Right cardiac atrium (tissue), 5 donors: Measurements from ENCODE around the gene UBE2D4. TPM values are rescaled to one million over a fixed set of nuclear protein-coding genes. Genes with fewer than 3 reads are reported as not detected.
A peak's percentile ranks its signal among the peaks of the same experiment; 100 is the strongest.

Source experiments
- ATAC-seq, 2 donors: fragments of 200-7000 bp; cut with Tn5 transposase; one replicate each; pipeline versions ENCODE4 v1.8.0 to v1.9.1; 2020; ENCODE audit warnings: moderate library complexity in 2 of 2, mild to moderate bottlenecking in 1 of 2
- DNase-seq, 3 donors: peaks; one replicate each; pipeline ENCODE4 v3.0.0-alpha.2; 2020
- H3K27ac ChIP-seq: one replicate; pipeline ENCODE4 v1.5.1; 2013; ENCODE audit warnings: mild to moderate bottlenecking, low read length, control low read depth, moderate library complexity
- H3K27me3 ChIP-seq: one replicate; pipeline ENCODE4 v1.6.1; 2013; ENCODE audit not compliant: control insufficient read depth, insufficient read depth
- H3K4me1 ChIP-seq: one replicate; pipeline ENCODE4 v1.6.1; 2013; ENCODE audit warnings: low read length; ENCODE audit not compliant: control insufficient read depth, insufficient read depth
- H3K4me3 ChIP-seq: one replicate; pipeline ENCODE4 v1.5.1; 2013; ENCODE audit warnings: low read length, control low read depth
- H3K9me3 ChIP-seq: one replicate; pipeline ENCODE4 v1.6.1; 2013; ENCODE audit warnings: low read length; ENCODE audit not compliant: control insufficient read depth
- WGBS: extraction: QIAGEN DNeasy Blood & Tissue Kit; methylation state at CpG from one replicate; pipeline ENCODE4 v1.1.7; 2013; 5-methylcytosine and 5-hydroxymethylcytosine counted together
- intact Hi-C, 4 donors: fragments of 100-400 bp; cut with DNase I; formaldehyde crosslinking; loops; one replicate each; pipeline versions ENCODE4 v1.11.0 to v1.14.0; 2022 to 2023
- long read RNA-seq, 4 donors: library from polyadenylated mRNA; unstranded; transcript quantifications; one replicate each; pipeline ENCODE4 v2.0.0, GENCODE V29; 2020 to 2021
- polyA plus RNA-seq: library from polyadenylated mRNA; stranded (reverse); fragments of 200-250 nt; gene quantifications from one replicate; pipeline ENCODE4 v1.2.3, GENCODE V29; 2013
- total RNA-seq, 4 donors: library from RNA; stranded (reverse); fragmentation: NEBNext Ultra II Directional; extraction: Animal tissue kit (Norgen Biotek cat#: 25700); gene quantifications; one replicate each; pipeline ENCODE4 v1.2.1, GENCODE V29; 2021
- donor health status: healthy with polysubstance abuse.
- donor health status: DM: no; HTN: yes; CAD: no.
- donor health status: DM: no; HTN: no; CAD: no.
- donor health status: DM: no; HTN: yes; CAD: no; lungs with severe emphysema.
- donor health status: DM: yes; HTN: yes; CAD: no.

UBE2D4 gene
- total RNA-seq (10 to 100 TPM; 40.6 to 53.4 (median 44.4) TPM), polyA plus RNA-seq (48.7 TPM)
- long read RNA-seq, donor 1, transcript UBE2D4-207 (8 exons, 849 nt): minor isoform, 11 of 66 reads
- long read RNA-seq, donor 1, transcript UBE2D4-201 (7 exons, 3,974 nt): major isoform, 37 of 66 reads
- long read RNA-seq, donor 1, transcript UBE2D4-208 (5 exons, 789 nt): minor isoform, 6 of 66 reads
- long read RNA-seq, donor 1, partial matches to known transcripts: 2 of 66 reads
- long read RNA-seq, donor 1, other reads (novel, unspliced or antisense): 9 of 66 reads
- long read RNA-seq, donor 2, transcript UBE2D4-201 (7 exons, 3,974 nt): major isoform, 24 of 41 reads
- long read RNA-seq, donor 2, partial matches to known transcripts: 5 of 41 reads
- long read RNA-seq, donor 2, other reads (novel, unspliced or antisense): 5 of 41 reads
- long read RNA-seq, donor 3, transcript UBE2D4-207 (8 exons, 849 nt): minor isoform, 15 of 100 reads
- long read RNA-seq, donor 3, transcript UBE2D4-208 (5 exons, 789 nt): minor isoform, 9 of 100 reads
- long read RNA-seq, donor 3, transcript UBE2D4-201 (7 exons, 3,974 nt): major isoform, 47 of 100 reads
- long read RNA-seq, donor 3, partial matches to known transcripts: 10 of 100 reads
- long read RNA-seq, donor 3, other reads (novel, unspliced or antisense): 16 of 100 reads
- long read RNA-seq, donor 4, transcript UBE2D4-201 (7 exons, 3,974 nt): major isoform, 34 of 52 reads
- long read RNA-seq, donor 4, partial matches to known transcripts: 1 of 52 reads
- long read RNA-seq, donor 4, other reads (novel, unspliced or antisense): 7 of 52 reads

DNA sequence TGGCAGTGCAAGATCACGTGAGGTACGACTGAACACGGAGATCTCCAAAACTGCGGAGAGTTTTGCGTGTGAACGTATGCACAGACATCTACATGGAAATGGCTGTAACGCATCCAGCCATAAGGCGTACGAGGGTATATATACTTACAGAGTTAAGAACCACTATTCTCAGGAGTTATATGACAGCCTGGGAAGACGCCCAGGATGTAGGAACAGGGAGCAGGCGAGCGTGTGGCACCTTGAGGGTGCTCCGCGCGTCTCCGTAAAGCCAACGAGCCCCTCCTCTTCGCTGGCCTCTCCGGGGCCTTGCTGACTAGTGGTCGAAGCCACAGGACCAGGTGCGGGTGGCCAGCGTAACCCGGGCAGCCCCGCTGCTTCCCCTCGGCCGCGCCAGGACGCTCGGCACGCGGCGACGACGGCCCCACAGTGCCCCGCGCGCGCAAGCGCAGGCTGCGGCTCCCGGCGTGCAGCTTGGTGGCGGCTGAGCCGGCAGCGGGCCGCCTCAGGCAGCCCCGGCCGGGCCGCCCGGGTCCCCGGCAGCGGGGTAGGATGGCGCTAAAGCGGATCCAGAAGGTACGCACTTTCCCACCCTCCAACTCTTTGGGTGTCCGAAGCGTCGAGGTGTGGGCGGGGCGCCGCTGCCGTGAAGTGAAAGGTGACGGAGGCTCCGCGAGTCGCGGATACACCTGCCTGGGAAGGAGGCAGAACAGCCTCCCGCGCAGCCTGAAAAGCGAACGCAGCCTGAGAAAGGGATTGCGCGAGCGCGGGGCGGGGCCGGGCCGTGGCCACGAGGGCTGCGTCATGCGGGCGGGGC is at the start of gene UBE2D4:
UBE2D4 (plus strand) TSS at position 453 of the 814 bp plus-strand sequence; CDS start at position 550, 97 bp downstream.
- under 1% methylated on average over 82 of the region's 82 CpGs for WGBS
- H3K27ac ChIP-seq: peak within 1 kb of the TSS; percentile 88
- H3K4me1 ChIP-seq: no peaks in the 10 kb centered on the region
- H3K9me3 ChIP-seq: no peaks in the 10 kb centered on the region
- ATAC-seq (peak; percentile 97), DNase-seq (peak; percentile 88 to 95 (median 94))
- peak within 1 kb of the TSS; percentile 60 for H3K4me3 ChIP-seq
- no peaks in the 10 kb centered on the region for H3K27me3 ChIP-seq
- intact Hi-C loops: no loop called here

DNA sequence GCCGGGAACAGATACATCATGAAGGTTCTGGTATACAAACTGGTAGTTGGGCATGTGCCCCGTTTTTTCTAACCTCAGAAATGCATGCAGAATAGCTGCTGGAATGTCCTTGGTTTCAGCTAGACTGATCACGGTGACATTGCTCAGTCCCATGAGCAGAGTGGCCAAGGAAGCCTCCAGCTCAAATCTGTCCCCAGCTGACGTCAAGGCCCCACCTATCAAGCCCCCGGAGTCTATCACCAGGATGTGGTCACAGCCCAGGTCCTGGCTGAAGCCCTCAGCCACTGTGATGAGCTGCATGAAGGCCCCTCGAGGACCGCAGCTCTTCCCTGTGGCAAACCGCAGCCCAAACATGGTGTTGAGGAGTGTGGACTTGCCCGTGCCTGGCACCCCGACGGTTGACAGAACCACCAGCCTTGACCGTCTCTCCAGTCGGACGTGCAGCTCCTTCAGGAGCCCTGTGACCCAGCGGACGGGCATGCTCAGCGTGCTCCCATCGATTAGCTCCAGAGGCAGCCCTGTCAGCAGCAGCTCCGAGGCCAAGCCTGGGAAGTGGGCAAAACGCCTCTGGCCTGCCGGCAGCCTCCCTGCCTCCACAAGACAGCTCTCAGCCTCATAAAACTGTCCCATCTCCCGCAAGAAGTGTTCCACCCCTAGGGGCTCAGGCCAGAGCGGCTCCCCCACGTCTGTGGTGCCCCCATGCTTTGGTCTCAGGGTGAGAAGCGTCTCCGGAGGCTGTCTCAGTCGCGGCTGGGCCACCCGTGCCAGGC is 49.1 kb upstream of the UBE2D4 start:
- ATAC-seq (peak in 1 of 2 donors; percentile 1), DNase-seq (peak in 2 of 3 donors; percentile 43 to 61)
- intact Hi-C loops: no loop called here
- Histone ChIP-seq H3K9me3 (no peaks in the 10 kb centered on the region), H3K27ac (peak overlapping the region; percentile 48), H3K4me3 (no peak overlapping the region), H3K27me3 (no peaks in the 10 kb centered on the region), H3K4me1 (peaks cover 13% of the 10 kb centered on the region)
- WGBS: 89% methylated on average over 29 of the region's 29 CpGs

DNA sequence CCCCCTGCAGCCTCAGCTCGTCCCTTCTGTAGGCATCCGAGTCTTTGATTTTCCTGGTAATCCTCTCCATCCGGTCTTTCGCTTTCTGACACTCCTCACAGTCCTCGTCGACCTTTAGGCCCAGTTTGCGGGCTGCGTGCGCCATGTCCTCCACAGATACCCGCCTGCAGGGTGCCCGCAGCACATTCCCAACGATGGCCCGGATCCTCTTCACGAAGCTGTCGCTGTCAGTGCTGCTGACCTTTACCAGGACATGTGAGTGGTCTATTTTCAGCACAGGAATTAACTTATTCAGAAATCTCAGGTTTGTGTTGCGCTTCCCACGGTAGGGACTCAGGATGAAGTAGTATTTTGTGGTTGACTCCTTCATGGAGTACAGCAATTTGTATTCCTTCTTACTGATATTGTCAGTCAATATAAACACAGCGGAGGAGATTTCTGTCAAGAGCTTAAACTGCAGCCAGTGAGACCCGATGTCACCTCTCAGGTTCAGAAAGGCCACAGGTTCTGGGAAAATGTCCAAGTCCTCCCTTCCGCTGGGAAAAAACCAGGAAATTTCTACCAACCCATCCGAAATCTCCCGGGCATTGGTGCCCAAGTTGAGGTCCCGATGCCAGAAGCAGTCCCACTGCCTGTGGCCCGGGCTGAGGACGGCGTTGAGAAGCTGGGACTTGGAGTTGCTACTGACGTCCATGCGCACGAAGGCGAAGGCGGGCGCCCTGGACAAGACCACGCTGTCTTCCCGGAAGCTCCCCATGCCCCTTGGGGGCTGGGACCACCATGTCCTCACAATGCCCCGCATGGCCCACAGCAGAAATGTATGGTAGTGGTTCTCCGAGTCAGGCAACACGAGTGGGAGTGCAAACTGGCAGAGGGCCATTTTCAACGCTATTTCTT is 48.0 kb upstream of the UBE2D4 start:
- ATAC-seq: peak; percentile 30 to 39
- H3K4me3 ChIP-seq: no peak overlapping the region
- H3K4me1 ChIP-seq: peaks cover 9% of the 10 kb centered on the region
- intact Hi-C loops: no loop called here
- peak in 2 of 3 donors; percentile 72 to 74 for DNase-seq
- H3K27ac ChIP-seq: peak overlapping the region; percentile 48
- no peaks in the 10 kb centered on the region for H3K9me3 ChIP-seq
- 76% methylated on average over 38 of the region's 38 CpGs for WGBS
- H3K27me3 ChIP-seq: no peaks in the 10 kb centered on the region

DNA sequence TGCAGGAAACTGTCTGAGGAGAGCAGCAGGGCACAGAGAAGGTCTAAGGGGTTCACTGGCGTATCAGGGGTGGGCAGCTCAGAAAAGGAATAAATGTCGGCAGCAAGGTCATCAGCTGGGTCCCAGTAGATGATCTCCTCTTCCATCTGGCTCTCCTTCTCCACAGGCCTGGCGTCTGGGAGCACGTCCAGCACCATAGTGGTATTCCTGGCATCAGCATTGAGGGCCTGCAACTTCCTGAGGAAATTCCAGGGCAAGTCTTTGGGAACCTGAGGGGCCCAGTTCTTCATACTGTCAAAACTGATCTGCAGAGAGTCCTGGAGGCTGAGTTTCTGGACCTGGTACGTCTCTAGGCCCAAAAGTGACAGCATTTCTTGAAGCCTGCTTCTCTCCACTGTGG is 47.4 kb upstream of the UBE2D4 start:
- ATAC-seq (peak; percentile 21 to 45), DNase-seq (peak in 2 of 3 donors; percentile 56 to 61)
- Histone ChIP-seq H3K27me3 (no peaks in the 10 kb centered on the region), H3K4me1 (peaks cover 8% of the 10 kb centered on the region), H3K9me3 (no peaks in the 10 kb centered on the region), H3K27ac (peak overlapping the region; percentile 10), H3K4me3 (no peak overlapping the region)
- 53% methylated on average over 5 of the region's 5 CpGs for whole genome bisulfite sequencing
- intact Hi-C loops: no loop called here

DNA sequence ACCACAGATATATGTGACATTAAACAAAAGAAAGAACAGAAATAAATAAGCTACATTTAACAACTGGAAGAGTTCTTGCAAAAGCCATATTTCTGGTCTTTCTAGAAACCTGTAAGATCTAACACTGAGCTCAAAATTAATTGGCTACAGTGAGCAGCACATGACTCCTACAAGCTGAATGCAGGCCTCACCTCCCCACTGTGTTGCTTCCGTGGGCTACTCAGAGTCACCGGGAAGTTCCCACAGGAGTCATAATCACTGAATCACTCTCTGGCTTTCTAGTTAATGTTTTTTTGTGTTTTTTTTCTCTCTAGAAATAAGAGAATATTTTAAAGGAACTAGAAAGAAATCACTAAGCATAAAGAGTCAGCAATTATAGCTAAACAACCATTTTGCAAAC is 46.8 kb upstream of the UBE2D4 start:
- H3K9me3 ChIP-seq: no peaks in the 10 kb centered on the region
- H3K27me3 ChIP-seq: no peaks in the 10 kb centered on the region
- no peak overlapping the region for H3K4me3 ChIP-seq
- peaks cover 8% of the 10 kb centered on the region for H3K4me1 ChIP-seq
- 58% methylated on average over 2 of the region's 2 CpGs for WGBS
- no peak overlapping the region for H3K27ac ChIP-seq
- ATAC-seq (no peak), DNase-seq (no peak)
- intact Hi-C loops: no loop called here

DNA sequence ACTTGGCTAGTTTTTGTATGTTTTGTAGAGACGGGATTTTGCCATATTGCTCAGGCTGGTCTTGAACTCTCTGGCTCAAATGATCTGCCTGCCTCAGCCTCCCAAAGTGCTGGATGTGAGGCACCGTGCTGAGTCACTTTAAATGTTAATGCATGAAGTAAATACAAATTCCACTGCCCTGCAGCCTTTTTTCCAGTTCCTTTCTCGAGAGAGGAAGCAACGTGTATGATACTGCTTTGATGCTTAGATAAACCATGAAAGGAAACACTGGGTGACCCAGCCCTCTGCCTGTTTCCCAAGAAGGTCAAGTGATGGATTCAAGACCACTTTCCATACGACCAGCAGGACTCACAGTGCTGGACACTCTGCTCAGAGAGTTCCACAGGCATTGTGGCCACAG is 45.6 kb upstream of the UBE2D4 start:
- Histone ChIP-seq H3K27me3 (no peaks in the 10 kb centered on the region), H3K9me3 (no peaks in the 10 kb centered on the region), H3K4me1 (peaks cover 8% of the 10 kb centered on the region), H3K27ac (no peak overlapping the region), H3K4me3 (no peak overlapping the region)
- intact Hi-C loops: no loop called here
- ATAC-seq (peak in 1 of 2 donors; percentile 26), DNase-seq (no peak)
- 70% methylated on average over 5 of the region's 5 CpGs for WGBS

DNA sequence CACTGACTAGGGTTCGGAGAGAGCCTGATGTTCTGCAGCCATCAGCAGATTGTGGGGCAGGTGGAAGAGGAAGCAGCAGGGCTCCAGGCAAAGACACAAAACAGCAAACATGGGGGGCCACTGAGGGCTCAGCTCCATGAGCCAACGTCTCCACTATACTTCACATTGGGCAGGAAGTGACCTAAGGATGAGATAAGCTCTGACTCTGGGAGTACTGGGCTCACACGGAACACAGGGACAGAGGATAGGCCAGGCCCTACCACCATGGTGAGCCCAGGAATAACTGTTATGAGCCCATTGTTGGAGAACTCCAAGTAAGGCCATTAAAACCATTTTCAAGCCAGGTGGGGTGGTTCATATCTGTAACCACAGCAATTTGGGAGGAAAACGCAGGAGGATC is 42.0 kb upstream of the UBE2D4 start:
- no peak overlapping the region for H3K27ac ChIP-seq
- 75% methylated on average over 4 of the region's 4 CpGs for WGBS
- no peak overlapping the region for H3K4me3 ChIP-seq
- H3K9me3 ChIP-seq: no peaks in the 10 kb centered on the region
- DNase-seq (no peak), ATAC-seq (peak in 1 of 2 donors; percentile 46)
- peaks cover 5% of the 10 kb centered on the region for H3K4me1 ChIP-seq
- no peaks in the 10 kb centered on the region for H3K27me3 ChIP-seq
- intact Hi-C loops: no loop called here

DNA sequence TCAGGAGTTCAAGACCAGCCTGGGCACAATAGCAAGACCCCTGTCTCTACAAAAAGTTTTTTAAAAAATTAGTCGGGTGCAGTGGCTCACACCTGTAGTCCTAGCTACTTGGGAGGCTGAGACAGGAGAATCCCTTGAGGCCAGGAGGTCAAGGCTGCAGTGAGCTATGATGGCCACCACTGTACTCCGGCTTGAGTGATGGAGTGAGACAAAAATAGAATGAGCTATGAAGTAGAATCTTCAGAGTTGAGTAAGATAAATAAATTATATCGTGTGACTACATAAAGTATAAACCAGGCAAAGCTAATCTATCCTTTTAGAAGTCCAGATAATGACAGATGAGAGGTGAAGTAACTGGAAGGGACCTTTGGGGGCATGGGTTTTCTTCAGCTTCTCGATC is 41.6 kb upstream of the UBE2D4 start:
- no peak overlapping the region for H3K4me3 ChIP-seq
- no peaks in the 10 kb centered on the region for H3K9me3 ChIP-seq
- WGBS: 81% methylated on average over 4 of the region's 4 CpGs
- intact Hi-C loops: no loop called here
- no peaks in the 10 kb centered on the region for H3K27me3 ChIP-seq
- H3K4me1 ChIP-seq: peaks cover 7% of the 10 kb centered on the region
- H3K27ac ChIP-seq: no peak overlapping the region
- DNase-seq (no peak), ATAC-seq (no peak)

DNA sequence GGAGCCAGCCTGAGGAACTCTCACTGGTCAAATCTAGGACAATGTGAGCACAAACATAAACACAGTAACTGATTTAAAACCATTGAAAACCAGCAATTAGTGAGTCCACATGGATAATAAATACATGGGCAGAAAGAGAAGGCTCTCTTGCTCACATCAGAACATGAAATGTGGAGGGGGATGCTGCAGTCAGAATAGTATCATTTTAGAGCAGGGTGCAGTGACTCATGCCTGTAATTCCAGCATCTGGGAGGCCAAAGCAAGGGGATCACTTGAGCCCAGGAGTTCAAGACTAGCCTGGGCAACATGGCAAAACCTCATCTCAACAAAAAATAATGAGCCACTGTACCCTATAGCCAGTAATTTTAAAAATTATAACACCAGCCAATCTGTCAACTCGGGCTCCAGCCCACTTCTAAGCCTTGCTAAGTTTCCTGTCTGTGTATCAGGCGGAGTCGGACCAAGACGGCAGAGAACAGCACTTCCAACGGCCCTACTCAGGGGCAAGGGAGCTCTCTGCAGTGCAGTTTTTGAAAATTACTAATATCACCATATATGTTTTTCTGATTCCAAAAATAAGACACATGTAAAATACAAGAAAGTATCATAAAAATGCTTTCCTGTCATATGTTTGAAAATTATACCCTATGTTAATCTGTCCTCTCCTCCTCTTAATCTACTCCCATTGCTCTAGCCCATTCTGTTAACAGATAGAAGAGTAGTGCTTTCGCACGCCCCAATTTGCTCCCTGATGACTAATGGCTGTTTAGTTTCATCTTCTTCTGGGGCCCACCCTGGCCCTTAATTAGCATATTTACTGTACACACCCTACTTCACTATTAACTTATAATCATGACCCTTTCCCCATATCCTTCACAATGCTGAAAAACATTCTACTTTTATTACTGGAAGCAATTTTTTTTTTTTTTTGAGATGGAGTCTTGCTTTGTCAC is 37.0 kb upstream of the UBE2D4 start:
- Histone ChIP-seq H3K4me3 (no peak overlapping the region), H3K4me1 (peaks cover 9% of the 10 kb centered on the region), H3K27ac (no peak overlapping the region), H3K27me3 (no peaks in the 10 kb centered on the region), H3K9me3 (no peaks in the 10 kb centered on the region)
- WGBS: 72% methylated on average over 7 of the region's 7 CpGs
- DNase-seq (no peak), ATAC-seq (peak in 1 of 2 donors; percentile 49)
- intact Hi-C loops: no loop called here
